Stimulated activated CD4-positive, alpha-beta T cell treated with anti-CD3 and anti-CD28 coated beads, Interleukin-1b, Interleukin-23, amount 100 ng/mL, for 4 hours (primary cell): Measurements from ENCODE around the gene IL4.

ENCODE experiments used
- DNase-seq, 2 donors: peaks; one replicate each; pipeline ENCODE4 v3.0.0-alpha.2; 2020; ENCODE audit warnings: low read depth in 2 of 2

The IL4 gene

DNA sequence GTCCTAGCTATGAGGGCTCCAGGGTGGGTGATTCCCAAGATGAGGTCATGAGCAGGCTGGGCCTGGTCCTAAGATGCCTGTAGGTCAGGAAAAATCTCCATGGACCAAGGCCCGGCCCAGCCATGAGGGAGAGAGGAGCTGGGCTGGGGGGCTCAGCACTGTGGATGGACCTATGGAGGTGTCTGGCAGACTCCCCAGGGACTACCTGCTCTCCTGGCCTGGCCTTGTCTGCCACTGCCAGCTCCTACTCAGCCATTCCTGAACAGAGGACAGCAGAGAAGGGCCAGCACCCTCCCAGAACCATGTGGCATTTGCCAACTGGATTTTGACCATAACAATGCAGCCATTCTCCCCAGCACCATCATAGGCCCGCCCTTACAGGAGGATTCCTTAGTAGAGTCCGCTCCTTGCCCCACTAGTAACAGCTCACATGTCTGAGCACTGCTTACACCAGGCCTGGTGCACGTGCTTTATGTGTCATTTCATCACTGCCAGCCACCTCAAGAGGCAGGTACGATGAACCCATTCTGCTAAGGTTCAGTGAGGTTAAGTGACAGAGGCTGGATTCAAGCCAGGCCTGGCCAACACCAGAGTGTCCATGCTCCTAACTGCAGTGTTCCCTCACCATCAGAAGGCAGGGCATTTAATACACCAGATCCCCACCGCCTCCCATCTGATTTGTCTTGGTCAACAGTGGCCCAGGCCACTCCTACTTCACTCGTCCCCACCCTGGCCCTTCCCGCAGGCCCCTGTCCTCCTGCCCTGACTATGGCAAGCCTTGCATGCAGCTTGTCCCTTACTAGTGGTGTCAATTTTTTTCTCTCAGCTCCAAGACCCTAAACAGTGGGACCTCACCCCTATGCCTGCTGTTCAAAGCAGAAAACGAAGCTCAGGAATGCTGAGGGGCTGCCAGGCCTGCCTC is 15.1 kb upstream of the IL4 start:
- no peak for DNase-seq

DNA sequence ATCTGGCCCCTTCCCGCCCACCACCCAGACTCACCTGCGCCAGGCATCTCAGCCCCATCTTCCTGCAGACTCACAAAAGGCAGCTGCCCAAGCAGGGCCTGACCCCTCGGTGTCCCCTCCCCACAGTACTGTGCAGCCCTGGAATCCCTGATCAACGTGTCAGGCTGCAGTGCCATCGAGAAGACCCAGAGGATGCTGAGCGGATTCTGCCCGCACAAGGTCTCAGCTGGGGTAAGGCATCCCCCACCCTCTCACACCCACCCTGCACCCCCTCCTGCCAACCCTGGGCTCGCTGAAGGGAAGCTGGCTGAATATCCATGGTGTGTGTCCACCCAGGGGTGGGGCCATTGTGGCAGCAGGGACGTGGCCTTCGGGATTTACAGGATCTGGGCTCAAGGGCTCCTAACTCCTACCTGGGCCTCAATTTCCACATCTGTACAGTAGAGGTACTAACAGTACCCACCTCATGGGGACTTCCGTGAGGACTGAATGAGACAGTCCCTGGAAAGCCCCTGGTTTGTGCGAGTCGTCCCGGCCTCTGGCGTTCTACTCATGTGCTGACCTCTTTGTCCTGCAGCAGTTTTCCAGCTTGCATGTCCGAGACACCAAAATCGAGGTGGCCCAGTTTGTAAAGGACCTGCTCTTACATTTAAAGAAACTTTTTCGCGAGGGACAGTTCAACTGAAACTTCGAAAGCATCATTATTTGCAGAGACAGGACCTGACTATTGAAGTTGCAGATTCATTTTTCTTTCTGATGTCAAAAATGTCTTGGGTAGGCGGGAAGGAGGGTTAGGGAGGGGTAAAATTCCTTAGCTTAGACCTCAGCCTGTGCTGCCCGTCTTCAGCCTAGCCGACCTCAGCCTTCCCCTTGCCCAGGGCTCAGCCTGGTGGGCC is 13.9 kb upstream of the IL4 start:
- DNase-seq, result no peak

DNA sequence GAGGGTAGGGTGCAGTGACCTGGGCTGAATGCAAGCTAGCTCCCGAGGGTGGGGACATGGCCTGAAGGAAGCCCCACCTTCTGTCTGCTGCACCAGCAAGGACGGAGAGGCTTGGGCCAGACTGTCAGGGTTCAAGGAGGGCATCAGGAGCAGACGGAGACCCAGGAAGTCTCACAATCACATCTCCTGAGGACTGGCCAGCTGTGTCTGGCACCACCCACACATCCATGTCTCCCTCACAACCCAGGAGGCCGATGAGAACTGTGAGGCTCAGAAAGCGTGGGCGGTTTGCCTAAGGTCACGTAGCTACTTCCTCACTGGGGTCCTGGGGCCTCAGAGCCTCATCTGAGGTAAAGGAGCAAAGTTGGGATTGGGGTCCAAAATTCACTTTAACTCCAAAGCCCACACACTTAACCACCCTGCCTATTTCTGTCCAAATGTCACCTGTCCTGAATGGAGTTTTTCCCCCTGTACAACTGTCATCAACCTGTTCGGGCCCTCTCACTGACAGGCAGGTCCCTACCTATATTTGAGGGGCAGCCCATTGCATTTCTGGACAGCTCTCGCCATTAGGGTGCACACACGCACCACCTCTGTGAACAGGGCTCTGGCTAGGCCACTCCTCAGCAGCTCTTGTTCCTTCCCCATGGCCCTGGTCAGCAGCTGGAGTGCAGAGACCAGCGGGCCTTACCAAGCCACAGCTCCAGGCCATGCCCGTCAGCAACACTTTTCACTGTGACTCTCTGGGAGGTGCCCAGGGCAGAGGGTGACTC is 12.4 kb upstream of the IL4 start:
- DNase-seq, result no peak

DNA sequence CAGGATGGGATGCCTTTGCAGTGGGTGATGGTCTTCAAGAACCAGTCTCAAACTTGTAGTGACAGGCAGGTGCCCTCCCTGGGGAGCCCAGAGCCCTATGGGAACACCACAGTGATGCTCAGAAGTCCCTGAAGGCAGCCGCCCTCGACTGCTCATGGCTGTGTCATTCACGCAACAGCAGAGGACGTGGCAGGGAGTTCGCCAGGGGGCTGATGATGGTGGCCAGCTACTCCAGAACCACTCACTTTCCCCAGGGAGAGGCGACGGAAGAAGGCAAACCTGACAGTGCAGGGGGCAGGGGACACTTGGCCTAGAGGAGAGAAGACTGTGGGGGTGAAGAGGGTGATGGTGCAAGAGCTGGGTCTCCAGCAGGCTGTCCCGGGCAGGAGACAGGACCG is 11.8 kb upstream of the IL4 start:
- DNase-seq, result no peak

DNA sequence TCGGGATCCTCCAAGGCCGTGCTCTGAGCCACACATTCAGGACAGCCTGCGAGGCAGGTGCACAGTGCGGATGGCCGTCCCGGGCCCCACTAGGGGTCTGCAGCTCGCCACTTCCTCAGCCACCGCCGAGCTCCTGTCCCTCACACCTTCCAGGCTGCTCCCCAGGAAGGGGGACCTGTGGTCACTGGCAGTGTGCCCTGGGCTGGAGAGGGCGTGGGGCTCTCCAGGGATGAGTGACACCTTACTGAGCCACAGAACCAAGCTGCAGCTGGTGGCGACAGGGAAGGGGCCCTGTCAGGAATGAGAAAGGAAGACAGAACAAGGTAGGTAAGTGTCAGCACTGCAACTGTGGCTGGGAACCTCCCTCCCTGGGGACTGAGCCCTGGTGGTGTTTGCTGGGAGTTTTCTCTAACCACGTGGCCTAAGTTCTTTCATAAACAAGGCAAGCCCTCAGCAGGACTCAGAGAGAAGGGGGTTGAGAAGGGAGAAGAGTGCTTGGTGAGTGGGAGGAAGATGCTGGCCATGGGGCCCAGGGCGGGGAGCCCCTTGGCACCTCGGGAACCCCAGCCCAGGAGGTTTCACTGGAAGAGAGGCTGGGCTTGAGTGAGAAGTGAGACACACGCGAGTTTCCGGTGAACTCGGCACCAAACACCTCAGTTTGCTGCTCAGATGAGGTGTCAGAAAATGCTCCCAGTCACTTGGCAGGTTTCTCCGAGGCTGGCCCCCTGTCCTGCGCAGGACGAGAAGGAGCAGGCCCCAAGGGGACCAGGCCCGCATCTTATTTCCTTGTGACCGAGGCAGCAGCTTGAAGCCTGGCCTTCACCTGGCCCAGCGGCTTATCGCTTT is 10.6 kb upstream of the IL4 start:
- DNase-seq, result no peak

DNA sequence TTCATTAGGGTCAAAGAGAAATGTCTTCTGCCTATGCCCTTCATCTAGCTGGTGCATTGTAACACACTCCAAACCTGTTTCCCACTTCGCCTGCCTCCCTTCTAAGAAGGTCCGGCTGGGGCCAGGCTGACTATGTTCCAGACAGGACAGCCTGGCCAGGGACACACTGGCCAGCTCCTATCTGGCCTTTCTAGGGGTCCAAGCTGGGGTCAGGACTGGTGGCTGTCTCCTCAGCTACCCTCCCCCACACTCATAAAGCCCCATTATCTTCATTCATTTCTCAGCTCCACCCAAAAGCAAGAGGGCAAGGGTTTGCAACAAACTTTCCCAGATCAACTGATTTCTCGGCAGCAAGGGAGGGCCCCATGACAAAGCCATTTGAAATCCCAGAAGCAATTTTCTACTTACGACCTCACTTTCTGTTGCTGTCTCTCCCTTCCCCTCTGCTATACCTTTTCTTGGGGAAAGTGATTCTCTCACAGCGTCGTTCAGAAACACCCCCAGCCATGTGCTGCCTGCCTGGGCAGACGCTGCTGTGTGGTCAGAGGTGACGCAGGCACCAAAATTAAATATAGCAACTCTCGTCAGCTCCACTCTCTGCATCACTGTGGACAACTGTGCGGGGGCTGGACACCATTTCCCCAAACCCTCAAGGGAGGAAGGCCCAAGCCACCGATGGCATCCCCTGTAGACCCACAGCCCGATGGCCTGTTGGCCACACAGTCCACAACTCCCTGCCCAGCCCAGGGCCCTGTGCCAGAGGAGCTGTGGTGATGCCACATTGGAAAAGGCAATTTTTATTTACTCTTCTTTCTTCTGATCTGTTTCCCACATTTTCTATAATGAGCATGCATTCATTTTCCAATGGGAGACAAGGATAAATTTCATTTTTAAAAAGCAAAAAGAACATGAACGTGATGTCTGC is 9.8 kb upstream of the IL4 start:
- DNase-seq, result no peak

DNA sequence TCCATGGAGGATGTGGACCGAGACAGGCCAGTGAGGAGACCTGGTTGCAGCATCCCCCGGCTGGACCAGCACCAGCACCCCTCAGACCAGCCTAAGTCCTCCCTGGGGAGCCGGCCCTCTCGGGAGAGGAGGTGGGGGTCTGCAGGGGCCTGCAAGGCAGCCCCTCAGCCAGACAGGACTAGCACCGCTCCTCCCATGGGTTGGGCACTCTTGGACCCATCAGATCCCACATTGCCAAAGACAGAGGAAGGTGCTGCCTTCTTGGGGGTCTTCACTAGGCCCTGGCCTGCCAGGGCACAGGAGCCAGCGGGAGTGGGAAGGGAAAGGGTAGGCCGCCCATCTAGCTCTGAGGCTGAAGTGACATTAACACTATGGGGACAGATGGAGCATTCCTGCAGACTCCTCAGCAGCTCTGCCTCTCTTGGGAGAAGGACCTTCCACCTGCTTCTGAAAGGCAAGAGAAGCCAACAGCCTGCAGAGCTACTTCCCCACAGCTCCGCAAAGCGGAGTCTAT is 9.0 kb upstream of the IL4 start:
- no peak for DNase-seq

DNA sequence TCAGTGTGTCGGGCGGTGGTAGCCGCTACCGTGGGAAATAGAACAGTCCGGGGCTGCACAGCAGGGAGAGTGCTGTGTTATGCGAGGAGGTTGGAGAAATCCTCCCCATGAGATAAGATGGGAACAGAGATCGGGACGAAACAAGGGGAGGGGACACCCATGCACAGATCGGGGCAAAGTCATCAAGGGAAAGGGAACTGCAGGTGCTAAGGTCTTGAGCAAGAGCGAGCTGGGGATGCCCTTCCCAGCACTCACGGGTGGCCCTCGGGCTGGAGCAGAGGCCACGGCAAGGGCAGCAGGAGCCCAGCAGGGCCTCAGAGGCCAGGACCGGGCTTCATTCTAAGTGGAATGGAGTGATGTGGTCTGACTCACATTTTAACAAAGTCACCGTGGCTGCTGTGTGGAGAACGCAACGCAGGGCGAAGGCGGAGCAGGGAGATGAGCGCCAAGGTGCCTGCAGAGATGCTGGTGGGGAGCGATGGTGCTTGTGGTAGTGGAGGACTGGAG is 8.2 kb upstream of the IL4 start:
- no peak for DNase-seq

DNA sequence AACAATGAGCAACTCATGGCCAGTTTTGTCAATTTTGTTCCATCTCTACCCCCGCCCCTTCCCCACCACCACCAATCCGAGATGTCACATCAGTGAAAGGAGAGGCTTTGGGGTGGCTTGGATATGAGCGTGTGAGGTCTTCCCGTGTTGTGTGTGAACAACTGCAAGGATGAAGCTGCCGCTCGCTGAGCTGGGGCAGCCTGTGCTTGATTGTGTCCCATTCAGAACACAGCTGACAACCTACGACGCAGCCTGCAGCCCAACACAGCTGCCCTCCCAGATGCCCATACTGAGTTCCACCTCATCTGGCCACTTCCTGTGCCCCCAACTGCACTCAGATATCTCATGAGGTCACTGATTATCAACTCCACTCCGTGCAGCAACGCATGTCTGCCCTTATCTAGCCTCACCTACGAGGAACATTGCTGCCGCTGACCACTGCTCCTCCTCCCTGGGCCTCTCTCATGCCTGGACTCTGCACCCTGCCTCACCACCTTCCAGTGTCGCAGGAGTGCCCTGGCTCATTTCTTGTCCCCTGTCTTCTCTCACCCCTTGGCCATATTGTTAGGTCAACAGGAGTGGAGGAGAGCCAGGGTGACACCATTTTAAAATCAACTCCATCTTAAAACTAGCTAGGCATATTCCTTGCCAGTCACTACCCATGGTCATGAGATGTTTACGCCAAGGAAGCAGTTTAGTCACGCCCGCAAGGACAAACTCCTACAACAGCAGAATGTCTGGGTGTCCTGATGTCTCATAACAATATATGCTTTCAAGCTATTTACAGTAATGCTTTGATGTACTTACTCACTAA is 7.3 kb upstream of the IL4 start:
- no peak for DNase-seq

DNA sequence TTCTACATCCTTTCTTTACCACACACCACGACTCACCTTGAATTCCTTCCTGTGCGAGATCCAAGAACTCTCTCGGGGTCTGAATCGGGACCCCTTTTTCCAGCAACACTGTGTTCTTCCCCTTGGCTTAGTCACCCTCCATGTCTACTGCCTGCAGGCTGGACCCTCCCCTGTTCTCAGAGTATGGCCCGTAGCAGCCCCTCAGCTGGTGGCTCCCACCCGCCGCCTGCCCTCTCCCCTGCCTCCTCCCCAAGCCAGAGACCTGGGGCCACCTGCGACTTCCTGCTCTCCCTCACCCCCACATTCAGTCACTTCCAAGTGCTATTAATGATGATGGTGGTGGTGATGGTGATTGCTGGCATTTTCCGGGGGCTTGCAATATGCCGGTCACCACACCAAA is 6.5 kb upstream of the IL4 start:
- no peak for DNase-seq

DNA sequence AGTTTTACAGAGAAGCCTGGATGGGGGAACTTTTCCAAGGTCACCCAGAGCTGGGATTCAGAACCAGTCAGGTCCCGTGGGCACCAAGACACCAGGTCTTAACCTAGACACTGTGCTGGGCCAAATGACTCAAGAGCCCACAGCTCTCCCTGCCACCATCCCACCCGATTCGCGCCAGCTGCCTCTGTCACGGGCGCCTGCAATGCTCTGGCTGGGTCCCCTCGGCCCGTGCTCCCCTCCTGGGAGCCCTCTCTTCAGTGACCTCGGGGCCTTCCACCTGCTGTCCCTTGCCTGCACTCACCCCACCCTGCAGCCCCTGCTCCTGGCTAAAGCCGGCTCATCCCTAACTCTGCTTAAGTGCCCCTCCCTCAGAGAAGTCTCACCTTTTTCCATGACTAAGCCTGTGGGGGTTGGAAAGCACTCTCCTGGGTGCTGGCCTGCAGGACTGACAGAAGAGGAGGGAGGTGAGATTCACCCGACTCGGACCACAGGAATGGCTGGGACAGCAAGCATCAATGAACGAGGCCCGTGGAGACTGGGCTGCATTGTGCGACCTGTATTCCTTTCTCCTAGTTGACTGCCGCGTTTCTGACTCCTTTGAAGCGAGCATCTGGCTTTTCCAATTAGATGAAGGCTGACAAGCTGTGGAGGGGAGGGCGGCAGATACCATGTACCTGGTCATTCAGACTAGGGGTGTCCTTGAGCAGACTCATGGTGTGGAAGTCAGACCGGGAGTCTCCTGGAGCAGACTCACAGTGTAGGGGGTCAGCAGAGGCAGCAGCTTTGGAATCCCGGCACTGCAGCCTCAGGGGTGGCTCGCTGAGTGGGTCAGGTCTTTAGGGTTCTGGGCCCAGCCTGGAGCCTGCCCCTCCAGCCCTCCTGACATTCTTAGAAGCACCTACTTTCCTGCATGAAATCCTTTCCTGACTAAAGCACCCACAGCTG is 5.8 kb upstream of the IL4 start:
- DNase-seq, result no peak

DNA sequence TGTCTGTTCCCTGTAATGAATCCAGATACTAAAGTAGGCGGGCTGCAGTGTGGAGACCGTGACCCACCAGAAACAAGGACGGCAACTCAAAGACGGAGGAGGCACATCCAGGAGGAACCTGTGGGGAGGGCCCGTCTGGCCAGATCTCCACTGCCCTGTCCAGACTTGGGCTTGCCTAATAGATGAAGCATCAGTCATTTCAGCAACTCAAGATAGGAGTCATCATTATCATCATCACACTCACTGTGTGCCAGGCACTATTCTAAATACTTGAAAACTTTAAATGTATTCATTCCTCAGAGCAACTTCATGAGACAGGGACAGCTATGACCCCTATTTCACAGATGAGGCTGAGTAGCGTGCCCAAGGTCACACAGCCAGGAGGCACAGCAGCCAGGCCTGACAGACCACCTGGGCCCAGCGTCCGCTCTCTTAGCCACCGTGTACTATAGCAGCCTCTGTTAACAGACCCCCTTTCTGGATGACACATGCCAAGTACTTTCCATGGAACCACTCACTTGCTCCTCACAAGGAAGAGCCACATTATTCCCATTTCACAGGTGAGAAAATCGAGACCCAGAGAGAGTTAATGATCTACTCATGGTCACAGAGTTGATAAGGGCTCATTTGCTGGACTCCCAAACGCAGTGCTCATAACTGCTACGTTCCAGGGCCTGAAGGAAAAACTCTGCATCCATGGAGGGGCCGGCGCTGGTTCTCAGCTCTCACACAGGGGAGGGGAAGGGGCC is 4.9 kb upstream of the IL4 start:
- no peak for DNase-seq

DNA sequence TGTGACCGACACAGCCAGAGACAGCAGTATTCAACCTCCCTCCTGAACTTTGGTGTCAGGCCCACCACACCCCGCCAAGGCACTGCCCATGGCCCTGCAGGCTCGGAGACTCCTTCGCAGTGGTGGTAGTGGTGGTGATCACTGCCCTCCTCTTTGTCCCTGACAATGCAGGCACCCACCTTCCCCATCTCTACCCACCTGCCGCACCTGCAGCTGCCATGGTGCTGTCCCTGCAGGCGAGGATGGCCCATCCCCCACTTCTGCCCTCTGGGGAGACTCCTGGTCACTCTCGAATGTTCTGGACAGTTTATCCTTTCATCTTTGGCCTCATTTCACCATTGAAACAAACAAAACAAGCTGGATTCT is 4.4 kb upstream of the IL4 start:
- no peak for DNase-seq

DNA sequence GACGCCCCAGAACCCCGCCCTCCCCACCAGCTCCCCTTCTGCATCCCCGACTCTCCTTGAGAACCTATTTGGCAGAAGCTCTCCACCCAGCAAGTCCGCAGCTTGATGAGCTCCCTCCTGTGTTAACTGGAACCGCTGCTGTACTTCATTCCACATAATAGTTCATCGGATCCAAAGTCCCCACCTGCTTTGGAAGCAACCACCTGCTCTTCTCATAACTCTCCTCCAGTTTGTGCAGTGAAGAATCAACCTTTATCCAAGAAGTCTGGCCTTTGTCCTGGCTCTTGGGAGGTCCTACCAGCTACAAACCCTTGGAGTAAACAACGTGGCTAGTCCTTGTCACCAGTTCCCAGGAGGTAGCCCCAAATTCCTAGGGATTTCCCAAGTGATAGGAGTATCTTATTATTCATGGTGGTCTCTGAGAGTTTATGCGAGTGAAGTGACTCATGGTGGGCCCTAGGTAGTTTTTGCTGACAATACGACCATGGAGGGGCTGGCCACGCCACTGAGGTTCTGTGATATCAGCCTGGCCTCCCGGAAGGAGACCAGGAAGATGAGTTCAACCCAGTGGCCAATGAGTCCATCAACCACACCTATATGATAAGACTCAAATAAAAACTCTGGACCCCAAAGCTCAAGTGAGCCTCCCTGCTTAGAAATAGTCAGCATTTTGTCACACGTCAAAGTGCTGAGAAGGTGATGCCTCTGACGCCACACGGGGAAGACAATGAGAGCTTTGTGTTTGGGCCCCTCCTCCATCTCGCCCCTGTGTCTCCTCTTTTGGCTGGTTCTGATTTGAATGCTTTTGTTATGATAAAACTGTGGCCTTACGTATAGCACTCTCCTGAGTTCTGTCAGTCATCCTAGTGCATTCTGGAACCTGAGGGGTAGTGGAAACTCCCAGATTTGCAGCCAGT is 3.6 kb upstream of the IL4 start:
- no peak for DNase-seq

DNA sequence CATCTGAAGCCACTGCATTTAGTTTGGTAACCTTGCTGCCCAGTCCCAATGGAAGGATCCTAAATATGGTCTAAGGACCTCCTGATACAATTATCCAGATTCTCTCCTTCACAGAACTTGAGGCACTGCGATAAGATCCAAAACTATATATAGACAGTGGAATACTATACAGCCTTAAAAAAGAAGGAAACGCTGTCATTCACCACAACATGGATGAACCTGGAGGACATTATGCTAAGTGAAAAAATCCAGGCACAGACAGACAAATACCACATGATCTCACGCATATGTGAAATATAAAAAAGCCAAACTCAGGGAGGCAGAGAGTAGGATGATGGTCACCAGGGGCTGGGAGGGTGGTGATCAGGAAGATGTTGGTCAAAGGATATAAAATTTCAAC is 2.8 kb upstream of the IL4 start:
- DNase-seq, result no peak

DNA sequence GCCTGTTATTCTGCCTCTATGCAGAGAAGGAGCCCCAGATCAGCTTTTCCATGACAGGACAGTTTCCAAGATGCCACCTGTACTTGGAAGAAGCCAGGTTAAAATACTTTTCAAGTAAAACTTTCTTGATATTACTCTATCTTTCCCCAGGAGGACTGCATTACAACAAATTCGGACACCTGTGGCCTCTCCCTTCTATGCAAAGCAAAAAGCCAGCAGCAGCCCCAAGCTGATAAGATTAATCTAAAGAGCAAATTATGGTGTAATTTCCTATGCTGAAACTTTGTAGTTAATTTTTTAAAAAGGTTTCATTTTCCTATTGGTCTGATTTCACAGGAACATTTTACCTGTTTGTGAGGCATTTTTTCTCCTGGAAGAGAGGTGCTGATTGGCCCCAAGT is 301 bp upstream of the IL4 start:
- no peak for DNase-seq
